HCT116 (cell line): ENCODE measurements around the gene AKT3. TPM values are rescaled to one million over a fixed set of nuclear protein-coding genes. Genes with fewer than 3 reads are reported as not detected.

Experiments used
- ATAC-seq: fragments of 200-7000 bp; cut with Tn5 transposase; 2 replicates; pipeline ENCODE4 v1.9.1; 2020; ENCODE audit warnings: mild to moderate bottlenecking, moderate library complexity
- BruUV-seq: library from RNA; stranded (reverse); fragments of 400-500 nt; replicated peaks from 2 replicates; lab custom pipeline; 2021; lab: Mats Ljungman, UMichigan
- CTCF ChIA-PET: fragments of 300-600 bp; sonication (Branson Sonifier 250); formaldehyde crosslinking; loops from one replicate; lab custom pipeline; 2021; ENCODE audit warnings: antibody characterized with exemption; lab: Charles Lee
- POLR2A ChIA-PET: fragments of 300-600, 350-600 bp; sonication (Branson Sonifier 250); formaldehyde crosslinking; loops from one replicate; lab custom pipeline; 2021; ENCODE audit warnings: antibody characterized with exemption; lab: Charles Lee
- RAD21 ChIA-PET, 2 experiments: fragments of 300-600 bp; sonication (Branson Sonifier 250); formaldehyde crosslinking; loops; one replicate each; lab custom pipeline; 2023; ENCODE audit warnings: low total read pairs in 2 of 2; ENCODE audit not compliant: uncharacterized antibody in 2 of 2, unreplicated experiment in 2 of 2, low non-redundant PET in 1 of 2; lab: Charles Lee
- DNase-seq: peaks from one replicate; pipeline ENCODE4 v3.0.0-alpha.2; 2010; ENCODE audit warnings: low read depth, low spot score
- H2AFZ ChIP-seq: fragments of 200-600 bp; shearing (Covaris generic), sonication (generic); 2 replicates; pipeline ENCODE4 v1.6.1; 2017; ENCODE audit warnings: low read depth, mixed run types, mixed read lengths, antibody characterized with exemption, low read length; ENCODE audit not compliant: poor library complexity, severe bottlenecking
- H3K27ac ChIP-seq: 2 replicates; pipeline ENCODE4 v1.5.1; 2012; ENCODE audit warnings: low read depth, low read length
- H3K27me3 ChIP-seq: fragments of 200-600 bp; sonication (generic); 2 replicates; pipeline ENCODE4 v1.6.1; 2016; ENCODE audit warnings: mixed run types, low read length, mixed read lengths; ENCODE audit not compliant: insufficient read depth
- H3K36me3 ChIP-seq, 2 experiments: fragments of 200-500 bp in 1 of 2; fragments of 200-600 bp in 1 of 2; sonication (Bioruptor generic) in 1 of 2; sonication (generic) in 1 of 2; 2 replicates each; pipeline versions ENCODE4 v1.5.1 to v1.6.1; 2014 to 2016; ENCODE audit warnings: low read length in 2 of 2, inconsistent platforms in 1 of 2, mixed read lengths in 1 of 2, mixed run types in 1 of 2; ENCODE audit not compliant: insufficient read depth in 2 of 2, control insufficient read depth in 1 of 2
- H3K4me1 ChIP-seq, 2 experiments: fragments of 200-600 bp in 1 of 2; sonication (generic) in 1 of 2; 2 replicates each; pipeline versions ENCODE4 v1.5.1 to v1.6.1; 2012 to 2017; ENCODE audit warnings: low read length in 2 of 2, inconsistent platforms in 1 of 2, mild to moderate bottlenecking in 1 of 2, mixed read lengths in 1 of 2, mixed run types in 1 of 2, moderate library complexity in 1 of 2; ENCODE audit not compliant: insufficient read depth in 2 of 2, control insufficient read depth in 1 of 2
- H3K4me2 ChIP-seq: fragments of 200-600 bp; sonication (generic); 2 replicates; pipeline ENCODE4 v1.6.1; 2017; ENCODE audit warnings: mixed run types, low read length, mixed read lengths
- H3K4me3 ChIP-seq, 2 experiments: fragments of 200-600 bp in 1 of 2; sonication (generic) in 1 of 2; replicated peaks in 1 of 2; 2 replicates each; pipeline ENCODE4 v1.5.1; 2011 to 2016; ENCODE audit warnings: low read length in 2 of 2, control low read depth in 1 of 2, low read depth in 1 of 2, mild to moderate bottlenecking in 1 of 2, mixed read lengths in 1 of 2, mixed run types in 1 of 2
- H3K79me2 ChIP-seq: fragments of 200-600 bp; sonication (generic); 2 replicates; pipeline ENCODE4 v1.6.1; 2017; ENCODE audit warnings: mild to moderate bottlenecking, mixed run types, low read length, moderate library complexity, mixed read lengths; ENCODE audit not compliant: insufficient read depth
- H3K9ac ChIP-seq: fragments of 200-600 bp; sonication (generic); 2 replicates; pipeline ENCODE4 v1.6.1; 2016; ENCODE audit warnings: low read length, mixed read lengths
- H3K9me2 ChIP-seq: fragments of 200-600 bp; sonication (generic), shearing (Covaris generic); 2 replicates; pipeline ENCODE4 v1.6.1; 2017; ENCODE audit warnings: mixed run types, mild to moderate bottlenecking, moderate library complexity; ENCODE audit not compliant: insufficient read depth
- H3K9me3 ChIP-seq, 2 experiments: fragments of 200-500 bp in 1 of 2; fragments of 200-600 bp in 1 of 2; sonication (Bioruptor generic) in 1 of 2; sonication (generic) in 1 of 2; 2 replicates each; pipeline ENCODE4 v1.6.1; 2014 to 2017; ENCODE audit warnings: low read length in 2 of 2, mixed read lengths in 2 of 2, inconsistent platforms in 1 of 2, low read depth in 1 of 2, mild to moderate bottlenecking in 1 of 2, mixed run types in 1 of 2, moderate library complexity in 1 of 2; ENCODE audit not compliant: control insufficient read depth in 1 of 2, insufficient read depth in 1 of 2
- H4K20me1 ChIP-seq: fragments of 200-600 bp; sonication (generic), shearing (Covaris generic); 2 replicates; pipeline ENCODE4 v1.6.1; 2017; ENCODE audit warnings: mixed run types, mild to moderate bottlenecking, moderate library complexity; ENCODE audit not compliant: insufficient read depth
- ELF1 ChIP-seq: IDR thresholded peaks from 2 replicates; pipeline ENCODE4 v1.6.1; 2012; ENCODE audit warnings: low read depth, borderline replicate concordance
- YY1 ChIP-seq: IDR thresholded peaks from 2 replicates; pipeline ENCODE4 v1.6.1; 2011; ENCODE audit warnings: low read length, low read depth, moderate library complexity, mild to moderate bottlenecking; ENCODE audit not compliant: insufficient replicate concordance; ENCODE audit errors: extremely low read depth
- ZFX ChIP-seq: fragments of 450-650 bp; IDR thresholded peaks from 2 replicates; pipeline ENCODE4 v1.6.1; 2017
- intact Hi-C: fragments of 100-400 bp; cut with micrococcal nuclease; formaldehyde crosslinking; loops from 2 replicates; pipeline ENCODE4 v1.10.0; 2022
- total RNA-seq: library from RNA; stranded (reverse); gene quantifications from one replicate; pipeline ENCODE4 v1.2.1, GENCODE V29; 2021; ENCODE audit not compliant: unreplicated experiment
- TF ChIP-seq, protein P1 (sequence below): IDR thresholded peaks from 2 replicates; pipeline ENCODE4 v1.6.1; 2012
- TF ChIP-seq, protein P2 (sequence below), 3 experiments: fragments of 200-600 bp in 1 of 3; sonication (generic) in 1 of 3; IDR thresholded peaks in 2 of 3; conservative IDR thresholded peaks in 1 of 3; 2 replicates each; pipeline ENCODE4 v1.5.1; 2012 to 2017; ENCODE audit warnings: low read depth in 2 of 3, low read length in 2 of 3, antibody characterized with exemption in 1 of 3, borderline replicate concordance in 1 of 3, control low read depth in 1 of 3, mild to moderate bottlenecking in 1 of 3, mixed read lengths in 1 of 3, mixed run types in 1 of 3, moderate library complexity in 1 of 3; ENCODE audit not compliant: insufficient read depth in 1 of 3
- TF ChIP-seq, protein P3 (sequence below): IDR thresholded peaks from 2 replicates; pipeline ENCODE4 v1.6.1; 2012
- TF ChIP-seq, protein P4 (sequence below): IDR thresholded peaks from 2 replicates; pipeline ENCODE4 v1.6.1; 2012; ENCODE audit warnings: low read depth

Gene AKT3
- total RNA-seq, 1 experiment from 2014 or later, result 0.49 TPM

DNA sequence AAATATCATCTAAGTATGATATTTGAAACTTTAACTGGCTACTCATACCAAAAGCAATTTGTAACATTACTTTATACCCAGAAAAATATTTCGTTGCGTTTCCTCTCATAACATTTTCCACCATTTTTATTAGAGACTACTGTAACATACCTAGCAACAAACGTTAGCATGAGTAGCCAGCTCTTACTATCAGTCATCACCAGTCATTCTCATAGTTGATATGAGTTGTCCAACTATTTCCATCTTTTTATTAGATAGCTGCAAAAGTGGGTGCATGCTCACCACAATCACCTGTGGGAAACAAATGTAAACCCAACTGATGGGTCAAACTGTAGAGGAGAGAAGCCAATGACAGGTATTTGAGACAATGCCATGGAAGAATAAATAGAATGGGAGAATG, 114.6 kb downstream of the AKT3 start:
- no peak overlapping the region for H2AFZ ChIP-seq
- H3K4me3 ChIP-seq, result no peak overlapping the region
- H3K9ac ChIP-seq, result no peak overlapping the region
- H3K4me1 ChIP-seq, result no peaks in the 10 kb centered on the region
- H3K9me2 ChIP-seq, result no peaks in the 10 kb centered on the region
- CTCF ChIA-PET, result no interaction called here
- H3K36me3 ChIP-seq, result no peaks in the 10 kb centered on the region
- intact Hi-C loops, result no loop called here
- H3K9me3 ChIP-seq, result no peaks in the 10 kb centered on the region
- peaks cover 24% of the 10 kb centered on the region for H3K27me3 ChIP-seq
- H3K27ac ChIP-seq, result no peak overlapping the region
- no peak overlapping the region for H3K4me2 ChIP-seq
- POLR2A ChIA-PET, result no interaction called here
- no peak for TF ChIP-seq ZFX
- TF ChIP-seq, protein P1, sequence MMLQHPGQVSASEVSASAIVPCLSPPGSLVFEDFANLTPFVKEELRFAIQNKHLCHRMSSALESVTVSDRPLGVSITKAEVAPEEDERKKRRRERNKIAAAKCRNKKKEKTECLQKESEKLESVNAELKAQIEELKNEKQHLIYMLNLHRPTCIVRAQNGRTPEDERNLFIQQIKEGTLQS, result no peak
- TF ChIP-seq, protein P2, sequence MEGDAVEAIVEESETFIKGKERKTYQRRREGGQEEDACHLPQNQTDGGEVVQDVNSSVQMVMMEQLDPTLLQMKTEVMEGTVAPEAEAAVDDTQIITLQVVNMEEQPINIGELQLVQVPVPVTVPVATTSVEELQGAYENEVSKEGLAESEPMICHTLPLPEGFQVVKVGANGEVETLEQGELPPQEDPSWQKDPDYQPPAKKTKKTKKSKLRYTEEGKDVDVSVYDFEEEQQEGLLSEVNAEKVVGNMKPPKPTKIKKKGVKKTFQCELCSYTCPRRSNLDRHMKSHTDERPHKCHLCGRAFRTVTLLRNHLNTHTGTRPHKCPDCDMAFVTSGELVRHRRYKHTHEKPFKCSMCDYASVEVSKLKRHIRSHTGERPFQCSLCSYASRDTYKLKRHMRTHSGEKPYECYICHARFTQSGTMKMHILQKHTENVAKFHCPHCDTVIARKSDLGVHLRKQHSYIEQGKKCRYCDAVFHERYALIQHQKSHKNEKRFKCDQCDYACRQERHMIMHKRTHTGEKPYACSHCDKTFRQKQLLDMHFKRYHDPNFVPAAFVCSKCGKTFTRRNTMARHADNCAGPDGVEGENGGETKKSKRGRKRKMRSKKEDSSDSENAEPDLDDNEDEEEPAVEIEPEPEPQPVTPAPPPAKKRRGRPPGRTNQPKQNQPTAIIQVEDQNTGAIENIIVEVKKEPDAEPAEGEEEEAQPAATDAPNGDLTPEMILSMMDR (IDR thresholded peaks at IDR 0.05 in 2 of 3, conservative IDR thresholded peaks at IDR 0.05 in 1 of 3; ENCODE audit: borderline replicate concordance in 1 of 3, insufficient read depth in 1 of 3, low read depth in 2 of 3, low read length in 2 of 3), result no peak
- TF ChIP-seq, protein P3, sequence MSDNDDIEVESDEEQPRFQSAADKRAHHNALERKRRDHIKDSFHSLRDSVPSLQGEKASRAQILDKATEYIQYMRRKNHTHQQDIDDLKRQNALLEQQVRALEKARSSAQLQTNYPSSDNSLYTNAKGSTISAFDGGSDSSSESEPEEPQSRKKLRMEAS, result no peak
- H4K20me1 ChIP-seq, result no peaks in the 10 kb centered on the region
- RAD21 ChIA-PET, result no interaction called here
- BruUV-seq, result no TSS peak
- H3K79me2 ChIP-seq, result no peaks in the 10 kb centered on the region
- ATAC-seq (no peak), DNase-seq (no peak)

DNA sequence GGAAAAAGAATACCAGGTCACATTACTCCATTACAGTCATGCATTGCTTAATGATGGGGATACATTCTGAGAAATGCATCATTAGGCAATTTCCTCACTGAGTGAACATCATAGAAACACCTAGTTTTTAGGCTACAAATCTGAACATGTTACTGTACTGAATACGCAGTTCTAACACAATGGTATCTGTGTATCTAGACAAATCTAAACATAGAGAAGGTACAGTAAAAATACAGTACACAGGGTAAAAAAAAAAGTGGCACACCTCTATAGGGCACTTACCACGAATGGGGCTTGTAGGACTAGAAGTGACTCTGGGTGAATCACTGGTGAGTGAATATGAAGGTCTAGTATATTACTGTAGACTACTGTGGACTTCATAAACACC, 115.7 kb downstream of the AKT3 start:
- intact Hi-C loops, result no loop called here
- CTCF ChIA-PET, result no interaction called here

More for the DNA sequence above, 115.7 kb downstream of the AKT3 start:
- Histone ChIP-seq H3K27ac (no peak overlapping the region), H3K79me2 (no peaks in the 10 kb centered on the region), H3K4me3 (no peak overlapping the region), H2AFZ (no peak overlapping the region), H3K9ac (no peak overlapping the region), H3K27me3 (peaks cover 16% of the 10 kb centered on the region), H3K4me2 (no peak overlapping the region), H3K9me2 (no peaks in the 10 kb centered on the region), H4K20me1 (no peaks in the 10 kb centered on the region), H3K4me1 (no peaks in the 10 kb centered on the region), H3K9me3 (no peaks in the 10 kb centered on the region), H3K36me3 (no peaks in the 10 kb centered on the region)
- BruUV-seq, result no TSS peak
- TF ChIP-seq, protein P4, sequence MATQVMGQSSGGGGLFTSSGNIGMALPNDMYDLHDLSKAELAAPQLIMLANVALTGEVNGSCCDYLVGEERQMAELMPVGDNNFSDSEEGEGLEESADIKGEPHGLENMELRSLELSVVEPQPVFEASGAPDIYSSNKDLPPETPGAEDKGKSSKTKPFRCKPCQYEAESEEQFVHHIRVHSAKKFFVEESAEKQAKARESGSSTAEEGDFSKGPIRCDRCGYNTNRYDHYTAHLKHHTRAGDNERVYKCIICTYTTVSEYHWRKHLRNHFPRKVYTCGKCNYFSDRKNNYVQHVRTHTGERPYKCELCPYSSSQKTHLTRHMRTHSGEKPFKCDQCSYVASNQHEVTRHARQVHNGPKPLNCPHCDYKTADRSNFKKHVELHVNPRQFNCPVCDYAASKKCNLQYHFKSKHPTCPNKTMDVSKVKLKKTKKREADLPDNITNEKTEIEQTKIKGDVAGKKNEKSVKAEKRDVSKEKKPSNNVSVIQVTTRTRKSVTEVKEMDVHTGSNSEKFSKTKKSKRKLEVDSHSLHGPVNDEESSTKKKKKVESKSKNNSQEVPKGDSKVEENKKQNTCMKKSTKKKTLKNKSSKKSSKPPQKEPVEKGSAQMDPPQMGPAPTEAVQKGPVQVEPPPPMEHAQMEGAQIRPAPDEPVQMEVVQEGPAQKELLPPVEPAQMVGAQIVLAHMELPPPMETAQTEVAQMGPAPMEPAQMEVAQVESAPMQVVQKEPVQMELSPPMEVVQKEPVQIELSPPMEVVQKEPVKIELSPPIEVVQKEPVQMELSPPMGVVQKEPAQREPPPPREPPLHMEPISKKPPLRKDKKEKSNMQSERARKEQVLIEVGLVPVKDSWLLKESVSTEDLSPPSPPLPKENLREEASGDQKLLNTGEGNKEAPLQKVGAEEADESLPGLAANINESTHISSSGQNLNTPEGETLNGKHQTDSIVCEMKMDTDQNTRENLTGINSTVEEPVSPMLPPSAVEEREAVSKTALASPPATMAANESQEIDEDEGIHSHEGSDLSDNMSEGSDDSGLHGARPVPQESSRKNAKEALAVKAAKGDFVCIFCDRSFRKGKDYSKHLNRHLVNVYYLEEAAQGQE, result no peak
- TF ChIP-seq ZFX (no peak), ELF1 (no peak), YY1 (no peak)
- DNase-seq (no peak), ATAC-seq (no peak)
- ChIA-PET RAD21 (no interaction called here), POLR2A (no interaction called here)
